Spleen (tissue), 7 donors: ENCODE measurements around the gene KLF7.

Experiments
- POLR2A ChIP-seq, 3 donors: fragments of 450-650 bp; IDR thresholded peaks; one replicate each; pipeline ENCODE4 v1.5.1; 2017; ENCODE audit warnings: antibody characterized with exemption in 3 of 3, mild to moderate bottlenecking in 1 of 3
- POLR2AphosphoS5 ChIP-seq, 3 donors: sonication (generic); formaldehyde crosslinking; IDR thresholded peaks; one replicate each; pipeline ENCODE4 v1.5.1; 2017; ENCODE audit warnings: antibody characterized with exemption in 3 of 3
- TF ChIP-seq, protein P1 (sequence below), 11 experiments: fragments of 200-600 bp in 7 of 11; fragments of 450-650 bp in 4 of 11; sonication (generic) in 4 of 11; IDR thresholded peaks in 8 of 11; conservative IDR thresholded peaks in 3 of 11; 1 replicate in 7 of 11; 2 replicates in 4 of 11; pipeline versions ENCODE4 v1.4.0 to v1.8.0; 2016 to 2021; ENCODE audit warnings: antibody characterized with exemption in 11 of 11, inconsistent platforms in 4 of 11, mild to moderate bottlenecking in 1 of 11
- donor health status: DM: no; HTN: no; CAD: no; lungs with moderate emphysema.
- donor health status: DM: no; HTN: no; CAD: no.
- donor health status: DM: no; HTN: no; CAD: no.

DNA sequence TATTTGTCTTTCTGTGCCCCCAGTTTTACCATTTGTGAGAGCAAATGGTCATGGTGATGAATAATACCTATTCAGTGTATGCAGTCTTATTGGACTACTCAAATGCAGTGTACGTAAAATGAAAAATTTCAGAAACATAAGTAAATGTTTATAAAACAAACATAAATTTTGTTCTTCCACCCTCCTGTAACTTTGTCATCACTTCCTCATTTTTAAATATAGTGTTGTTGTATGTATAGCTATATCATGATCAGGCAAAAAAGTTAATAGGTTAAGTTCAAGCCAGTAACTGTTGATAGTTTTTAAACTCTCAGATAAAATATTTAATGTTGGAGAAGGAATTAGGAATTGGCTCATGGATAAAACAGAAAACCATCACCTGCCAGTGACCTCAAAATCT lies 93.2 kb downstream of the KLF7 start:
- TF ChIP-seq, protein P1, sequence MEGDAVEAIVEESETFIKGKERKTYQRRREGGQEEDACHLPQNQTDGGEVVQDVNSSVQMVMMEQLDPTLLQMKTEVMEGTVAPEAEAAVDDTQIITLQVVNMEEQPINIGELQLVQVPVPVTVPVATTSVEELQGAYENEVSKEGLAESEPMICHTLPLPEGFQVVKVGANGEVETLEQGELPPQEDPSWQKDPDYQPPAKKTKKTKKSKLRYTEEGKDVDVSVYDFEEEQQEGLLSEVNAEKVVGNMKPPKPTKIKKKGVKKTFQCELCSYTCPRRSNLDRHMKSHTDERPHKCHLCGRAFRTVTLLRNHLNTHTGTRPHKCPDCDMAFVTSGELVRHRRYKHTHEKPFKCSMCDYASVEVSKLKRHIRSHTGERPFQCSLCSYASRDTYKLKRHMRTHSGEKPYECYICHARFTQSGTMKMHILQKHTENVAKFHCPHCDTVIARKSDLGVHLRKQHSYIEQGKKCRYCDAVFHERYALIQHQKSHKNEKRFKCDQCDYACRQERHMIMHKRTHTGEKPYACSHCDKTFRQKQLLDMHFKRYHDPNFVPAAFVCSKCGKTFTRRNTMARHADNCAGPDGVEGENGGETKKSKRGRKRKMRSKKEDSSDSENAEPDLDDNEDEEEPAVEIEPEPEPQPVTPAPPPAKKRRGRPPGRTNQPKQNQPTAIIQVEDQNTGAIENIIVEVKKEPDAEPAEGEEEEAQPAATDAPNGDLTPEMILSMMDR (IDR thresholded peaks at IDR 0.05 in 8 of 11, conservative IDR thresholded peaks at IDR 0.05 in 3 of 11): no peak
- TF ChIP-seq POLR2A (IDR thresholded peaks at IDR 0.05) (no peak), POLR2AphosphoS5 (IDR thresholded peaks at IDR 0.05) (no peak)
